Measurements from ENCODE around the gene ZMYM2. TPM values are rescaled to one million over a fixed set of nuclear protein-coding genes. Genes with fewer than 3 reads are reported as not detected.

ZMYM2 gene
- 53.2 TPM for polyA plus RNA-seq (2012; ENCODE audit: missing spikeins)

DNA sequence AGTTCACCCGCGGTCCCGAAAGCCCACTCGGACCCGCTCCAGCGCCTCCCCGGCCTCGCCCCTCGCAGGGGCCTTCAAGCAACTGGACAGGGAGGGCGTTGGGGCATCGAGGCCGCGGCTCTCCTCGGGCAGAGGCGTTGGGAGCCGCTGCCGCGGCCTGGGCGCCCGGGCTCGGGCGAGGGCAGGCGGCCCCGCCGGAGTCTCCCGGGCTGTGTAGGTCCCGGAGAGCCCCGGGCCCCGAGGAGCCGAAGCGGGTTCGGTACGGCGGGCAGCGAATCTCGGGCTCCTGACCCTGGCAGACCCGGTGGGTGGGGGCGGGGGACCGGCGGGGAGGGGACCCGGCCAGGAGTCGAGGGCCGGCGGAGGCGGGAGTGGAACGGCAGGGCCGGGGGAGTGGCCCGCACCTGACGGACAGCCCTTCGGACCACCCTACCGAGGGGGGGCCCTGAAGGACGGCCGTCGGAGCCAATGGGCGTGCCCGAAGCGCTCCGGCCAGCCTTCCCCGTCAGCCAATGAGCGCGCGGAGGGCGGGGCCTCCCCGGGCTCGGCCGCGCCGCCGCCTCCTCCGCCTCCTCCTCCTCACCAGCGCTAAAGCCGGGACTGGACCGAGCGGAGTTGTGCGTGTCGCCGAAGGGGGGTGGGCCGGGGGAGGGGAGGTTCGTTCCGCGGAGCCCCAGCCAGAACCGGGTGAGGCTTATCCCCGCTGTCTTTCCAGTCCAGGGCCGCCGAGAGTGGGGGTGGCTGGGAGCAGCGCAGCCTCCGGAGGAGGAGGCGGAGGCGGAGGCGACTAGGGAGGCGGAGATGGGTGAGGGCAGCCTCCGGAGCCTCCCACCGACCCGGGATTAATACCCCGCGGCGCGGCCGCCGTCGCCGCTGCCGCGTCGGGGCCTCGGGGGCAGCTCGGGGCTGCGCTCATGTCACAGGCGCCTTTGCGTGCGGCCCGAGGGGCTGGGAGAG lies at the start of gene ZMYM2:
Gene ZMYM2 (plus strand): TSS at position 573 of the 957 bp plus-strand sequence. CDS start 34,346 bp downstream, outside the sequence.
- peak; percentile 88 for DNase-seq (ENCODE audit: insufficient read length)
- TF ChIP-seq TAF1 (IDR thresholded peaks at IDR 0.05; ENCODE audit: borderline replicate concordance, low read depth, low read length), result peak; percentile 18; the same call in 1 of the 2 replicates
- peak; percentile 24; the same call in 1 of the 2 replicates for TF ChIP-seq POLR2AphosphoS5 (IDR thresholded peaks at IDR 0.05; ENCODE audit: low read depth, low read length)
- no peak for TF ChIP-seq POLR2A (IDR thresholded peaks at IDR 0.05; ENCODE audit: low read depth, low read length)

DNA sequence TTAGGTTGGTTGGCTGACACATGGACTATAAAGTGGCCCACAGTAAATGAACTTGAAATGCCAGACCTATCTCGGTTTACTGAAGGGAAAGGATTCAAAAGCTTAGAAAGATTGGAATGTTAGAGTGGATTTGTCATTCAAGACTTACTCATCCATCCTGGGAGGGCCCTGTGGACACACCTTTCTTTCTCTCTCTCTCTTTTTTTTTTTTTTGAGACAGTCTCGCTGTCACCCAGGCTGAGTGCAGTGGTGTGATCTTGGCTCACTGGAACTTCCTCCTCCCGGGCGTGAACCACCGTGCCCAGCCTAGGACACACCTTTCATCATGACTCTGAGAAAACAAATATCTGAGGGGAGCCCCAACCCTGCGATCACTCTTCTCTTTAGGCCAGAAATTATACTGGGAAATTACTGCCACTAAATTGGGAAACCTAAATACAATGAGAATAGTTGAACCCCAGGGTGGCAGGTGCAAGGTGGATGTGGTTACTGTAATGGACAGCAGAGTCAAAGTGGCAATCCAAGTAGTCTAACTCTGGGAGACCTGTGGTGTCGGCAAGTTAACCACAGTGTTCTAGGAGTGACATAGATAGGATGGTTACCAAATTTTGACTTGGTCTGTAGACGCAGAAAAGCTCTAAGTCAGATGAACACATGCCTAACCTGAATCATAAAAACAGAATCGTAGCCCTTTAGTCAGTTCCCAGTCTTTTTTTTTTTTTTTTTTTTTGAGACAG lies 48.0 kb upstream of the ZMYM2 start:
- DNase-seq (ENCODE audit: insufficient read length), result no peak
- TF ChIP-seq TAF1 (IDR thresholded peaks at IDR 0.05; ENCODE audit: borderline replicate concordance, low read depth, low read length) (no peak), POLR2AphosphoS5 (IDR thresholded peaks at IDR 0.05; ENCODE audit: low read depth, low read length) (no peak), POLR2A (IDR thresholded peaks at IDR 0.05; ENCODE audit: low read depth, low read length) (no peak)
- FAIRE-seq, result no peak

More for the DNA sequence above, at the start of gene ZMYM2:
- peak; percentile 97 for FAIRE-seq

DNA sequence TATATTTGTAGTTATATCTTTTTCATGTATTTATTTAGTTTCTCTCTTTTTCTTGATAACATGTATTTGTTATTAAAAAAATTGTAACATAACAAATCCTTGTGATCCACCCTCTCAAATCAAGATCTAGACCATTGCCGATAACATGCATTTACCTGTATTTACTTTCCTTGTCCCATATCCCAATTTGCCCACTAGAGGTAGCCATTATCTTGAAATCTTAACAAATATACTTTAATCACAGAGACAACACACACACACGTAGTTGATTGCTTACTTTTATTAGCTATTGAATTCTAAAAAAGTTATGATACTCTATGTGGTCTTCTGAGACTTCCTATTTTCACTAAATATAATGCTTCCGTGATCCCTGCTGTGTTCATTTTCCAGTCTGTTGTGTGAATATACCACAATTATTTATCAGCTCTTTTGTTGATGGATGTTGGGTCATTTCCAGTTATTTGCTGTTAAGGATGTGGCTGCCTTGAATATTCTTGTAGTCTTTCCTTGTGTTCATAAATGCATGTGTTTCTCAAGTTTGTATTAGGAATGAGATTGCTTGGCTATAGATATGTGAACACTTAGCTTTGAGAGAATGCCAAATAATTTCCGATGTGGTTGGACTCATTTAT lies 31.3 kb upstream of the ZMYM2 start:
- no peak for FAIRE-seq
- no peak for DNase-seq (ENCODE audit: insufficient read length)
- no peak for TF ChIP-seq TAF1 (IDR thresholded peaks at IDR 0.05; ENCODE audit: borderline replicate concordance, low read depth, low read length)
- TF ChIP-seq POLR2A (IDR thresholded peaks at IDR 0.05; ENCODE audit: low read depth, low read length), result no peak
- TF ChIP-seq POLR2AphosphoS5 (IDR thresholded peaks at IDR 0.05; ENCODE audit: low read depth, low read length), result no peak

DNA sequence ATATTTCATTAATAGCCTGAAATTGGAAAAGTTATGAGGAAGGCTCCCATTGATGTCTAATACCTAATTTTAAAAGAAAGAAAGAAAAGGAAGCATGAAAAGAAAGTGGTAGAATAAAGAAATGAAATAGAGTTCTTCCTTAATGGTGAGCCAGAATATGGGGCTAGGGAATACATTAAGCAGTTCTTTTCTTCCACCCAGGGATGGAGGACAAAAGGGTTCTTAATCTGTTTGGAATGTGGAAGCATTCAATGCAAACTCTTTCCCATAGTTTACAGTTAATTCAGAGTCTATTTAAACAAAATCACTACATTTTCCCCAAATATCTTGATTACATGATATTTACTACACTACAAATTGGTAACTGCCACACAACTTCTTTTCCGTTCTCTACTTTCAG lies 18.4 kb upstream of the ZMYM2 start:
- FAIRE-seq (no peak), DNase-seq (ENCODE audit: insufficient read length) (no peak)
- TF ChIP-seq POLR2A (IDR thresholded peaks at IDR 0.05; ENCODE audit: low read depth, low read length) (no peak), POLR2AphosphoS5 (IDR thresholded peaks at IDR 0.05; ENCODE audit: low read depth, low read length) (no peak), TAF1 (IDR thresholded peaks at IDR 0.05; ENCODE audit: borderline replicate concordance, low read depth, low read length) (no peak)

DNA sequence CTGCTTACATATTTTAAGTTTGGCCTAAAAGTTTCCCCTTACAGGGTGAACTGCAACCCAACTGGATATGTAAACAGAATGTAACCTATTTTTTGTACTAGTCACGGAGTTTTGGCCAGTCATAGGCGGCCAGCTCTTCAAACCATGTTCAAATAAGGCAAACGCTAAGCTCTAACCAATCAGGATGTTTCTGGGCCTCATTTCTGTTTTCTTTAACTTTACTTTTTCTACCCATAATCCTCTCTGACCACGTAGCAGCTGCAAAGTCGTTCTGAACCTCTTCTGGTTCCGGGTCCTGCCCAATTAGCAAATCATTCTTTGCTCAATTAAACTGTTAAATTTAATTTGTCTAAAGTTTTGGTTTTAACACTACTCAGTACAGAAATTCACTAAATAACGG lies 8.2 kb upstream of the ZMYM2 start:
- FAIRE-seq (no peak), DNase-seq (ENCODE audit: insufficient read length) (no peak)
- TF ChIP-seq POLR2A (IDR thresholded peaks at IDR 0.05; ENCODE audit: low read depth, low read length) (no peak), POLR2AphosphoS5 (IDR thresholded peaks at IDR 0.05; ENCODE audit: low read depth, low read length) (no peak), TAF1 (IDR thresholded peaks at IDR 0.05; ENCODE audit: borderline replicate concordance, low read depth, low read length) (no peak)

DNA sequence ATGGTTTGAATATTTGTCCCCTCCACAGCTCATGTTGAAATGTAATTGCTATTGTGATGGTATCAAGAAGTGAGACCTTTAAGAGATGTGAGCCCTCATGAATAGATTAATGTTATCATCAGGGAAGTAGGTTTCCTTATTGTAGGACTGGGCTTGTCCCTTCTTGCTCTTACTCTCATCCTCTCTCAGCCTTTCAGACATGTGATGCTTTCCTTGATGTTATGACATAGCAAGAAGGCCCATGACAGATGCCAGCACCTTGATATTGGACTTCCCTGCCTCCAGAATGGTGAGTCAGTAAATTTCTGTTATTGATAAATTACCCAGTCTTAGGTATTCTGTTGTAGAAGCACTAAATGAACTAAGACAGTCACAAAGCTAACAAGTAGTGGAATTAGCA lies 5.7 kb upstream of the ZMYM2 start:
- TF ChIP-seq POLR2AphosphoS5 (IDR thresholded peaks at IDR 0.05; ENCODE audit: low read depth, low read length) (no peak), TAF1 (IDR thresholded peaks at IDR 0.05; ENCODE audit: borderline replicate concordance, low read depth, low read length) (no peak), POLR2A (IDR thresholded peaks at IDR 0.05; ENCODE audit: low read depth, low read length) (no peak)

DNA sequence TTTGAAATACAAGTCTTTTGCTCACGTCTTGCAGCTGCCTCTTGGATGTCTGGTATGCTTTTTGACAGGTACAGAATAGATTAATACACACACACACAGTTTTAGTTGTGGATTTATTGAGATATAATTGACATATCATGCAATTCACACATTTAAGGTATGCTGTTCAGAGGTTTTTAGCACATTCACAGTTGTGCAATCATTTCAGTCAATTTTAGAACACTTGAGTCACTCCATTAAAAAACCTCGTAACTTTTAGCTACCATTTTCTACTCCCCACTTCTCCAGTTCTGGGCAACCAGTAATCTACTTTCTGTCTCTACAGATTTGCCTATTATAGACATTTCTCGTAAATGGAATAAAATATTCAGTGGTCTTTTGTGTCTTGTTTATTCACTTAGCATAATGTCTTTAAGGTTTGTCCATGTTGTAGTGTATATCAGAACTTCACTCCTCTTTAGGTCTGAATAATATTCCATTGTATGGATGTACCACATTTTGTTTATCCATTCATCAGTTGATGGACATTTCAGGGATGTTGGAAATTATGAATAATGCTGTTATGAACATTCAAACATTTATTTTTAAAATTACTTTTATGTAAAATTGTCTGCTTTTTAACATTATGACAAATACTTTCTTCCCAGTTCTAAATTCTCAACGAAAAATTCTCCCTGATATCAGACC lies 2.5 kb upstream of the ZMYM2 start:
- TF ChIP-seq POLR2AphosphoS5 (IDR thresholded peaks at IDR 0.05; ENCODE audit: low read depth, low read length) (no peak), TAF1 (IDR thresholded peaks at IDR 0.05; ENCODE audit: borderline replicate concordance, low read depth, low read length) (no peak), POLR2A (IDR thresholded peaks at IDR 0.05; ENCODE audit: low read depth, low read length) (no peak)
- FAIRE-seq (no peak), DNase-seq (ENCODE audit: insufficient read length) (no peak)

More for the DNA sequence above, 5.7 kb upstream of the ZMYM2 start:
- no peak for FAIRE-seq
- no peak for DNase-seq (ENCODE audit: insufficient read length)

DNA sequence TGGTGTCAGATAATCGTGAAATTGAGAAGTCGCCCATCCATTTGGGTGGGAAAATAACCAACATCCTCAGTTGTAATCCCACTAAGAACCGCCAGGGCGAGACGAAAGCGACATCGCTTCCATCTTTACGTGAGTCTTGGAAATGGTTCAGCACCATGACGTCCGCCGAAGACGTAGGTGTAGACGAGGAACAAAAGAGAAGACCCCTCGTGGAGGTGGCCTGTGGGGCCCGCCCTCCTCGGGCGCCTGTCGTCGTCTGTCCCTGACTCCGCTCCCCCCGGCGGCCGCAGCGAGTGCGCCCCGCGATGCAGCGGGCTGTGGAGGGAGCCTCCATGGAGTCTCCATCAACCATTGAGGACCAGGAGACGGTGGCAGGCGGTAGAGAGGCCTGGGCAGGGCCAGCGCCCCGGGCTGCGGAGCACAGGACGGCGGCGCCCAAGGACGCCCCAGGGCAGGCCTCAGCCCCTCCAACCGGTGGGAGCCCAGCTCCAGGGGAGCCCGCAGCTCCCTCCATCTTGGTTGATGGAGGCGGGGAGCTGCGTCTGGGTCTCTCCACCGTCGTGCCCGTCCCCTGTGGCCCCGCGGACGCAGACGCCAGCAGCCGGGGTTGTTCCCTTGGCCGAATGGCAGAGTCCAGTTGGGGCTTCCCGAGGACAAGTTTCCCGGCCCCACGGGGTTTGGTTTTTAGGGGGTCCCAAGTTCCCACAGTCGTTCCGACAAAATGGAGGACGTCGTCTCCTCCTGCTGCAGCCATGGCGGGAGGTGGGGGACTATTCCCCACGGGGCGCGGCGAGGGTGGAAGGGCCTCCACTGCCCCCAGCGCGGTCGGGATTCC lies 990 bp upstream of the ZMYM2 start:
- TF ChIP-seq TAF1 (IDR thresholded peaks at IDR 0.05; ENCODE audit: borderline replicate concordance, low read depth, low read length) (no peak), POLR2AphosphoS5 (IDR thresholded peaks at IDR 0.05; ENCODE audit: low read depth, low read length) (no peak), POLR2A (IDR thresholded peaks at IDR 0.05; ENCODE audit: low read depth, low read length) (no peak; the same call in 1 of the 2 replicates)
- peak; percentile 95 for FAIRE-seq
- peak; percentile 22 for DNase-seq (ENCODE audit: insufficient read length)

DNA sequence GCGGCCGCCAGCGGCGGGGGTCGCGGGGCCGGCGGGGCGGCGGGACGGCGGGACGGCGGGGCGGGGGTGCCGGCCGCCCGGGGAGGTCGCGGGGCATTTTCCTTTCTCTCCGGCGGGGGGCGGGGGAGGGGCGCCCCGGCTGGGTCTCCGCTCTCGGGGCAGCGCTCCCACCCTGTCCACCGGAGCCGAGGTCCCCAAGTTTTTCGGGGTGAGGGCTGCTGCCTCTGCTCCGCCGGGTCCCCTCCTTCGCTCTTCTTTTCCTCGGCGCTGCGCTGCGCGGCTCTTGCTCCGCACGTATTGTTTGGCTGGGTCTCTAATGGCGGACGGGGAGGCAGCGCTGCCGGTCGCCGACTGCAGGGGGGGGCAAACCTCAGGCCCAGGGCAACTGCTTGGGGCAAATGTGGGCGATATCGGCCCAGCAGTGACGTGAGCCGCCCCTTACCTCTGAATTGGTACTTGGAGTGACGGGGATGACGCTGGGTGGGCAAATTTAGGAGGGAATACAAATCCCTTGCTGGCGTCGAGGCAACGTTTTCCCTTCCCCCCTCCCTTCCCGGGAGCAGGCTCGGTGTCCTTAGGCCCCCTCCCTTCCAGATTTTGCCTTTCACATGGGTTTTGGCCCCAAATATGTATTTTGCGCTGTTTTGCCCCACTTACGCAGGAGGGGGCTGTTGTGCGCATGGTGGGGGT lies 759 bp downstream of the ZMYM2 start:
- TF ChIP-seq POLR2A (IDR thresholded peaks at IDR 0.05; ENCODE audit: low read depth, low read length) (no peak; the same call in 1 of the 2 replicates), POLR2AphosphoS5 (IDR thresholded peaks at IDR 0.05; ENCODE audit: low read depth, low read length) (0 out of 2 replicates have a peak, but pooled peaks have one; percentile 28), TAF1 (IDR thresholded peaks at IDR 0.05; ENCODE audit: borderline replicate concordance, low read depth, low read length) (peak; percentile 56; the same call in 1 of the 2 replicates)
- FAIRE-seq (peak; percentile 85), DNase-seq (ENCODE audit: insufficient read length) (peak; percentile 31)

Measured in GM12892 (cell line).